Measurements from ENCODE around the gene WNT4. TPM values are rescaled to one million over a fixed set of nuclear protein-coding genes. Genes with fewer than 3 reads are reported as not detected.
A peak's percentile ranks its signal among the peaks of the same experiment; 100 is the strongest.

WNT4 gene
- total RNA-seq, 1 donor: under 0.01 TPM

DNA sequence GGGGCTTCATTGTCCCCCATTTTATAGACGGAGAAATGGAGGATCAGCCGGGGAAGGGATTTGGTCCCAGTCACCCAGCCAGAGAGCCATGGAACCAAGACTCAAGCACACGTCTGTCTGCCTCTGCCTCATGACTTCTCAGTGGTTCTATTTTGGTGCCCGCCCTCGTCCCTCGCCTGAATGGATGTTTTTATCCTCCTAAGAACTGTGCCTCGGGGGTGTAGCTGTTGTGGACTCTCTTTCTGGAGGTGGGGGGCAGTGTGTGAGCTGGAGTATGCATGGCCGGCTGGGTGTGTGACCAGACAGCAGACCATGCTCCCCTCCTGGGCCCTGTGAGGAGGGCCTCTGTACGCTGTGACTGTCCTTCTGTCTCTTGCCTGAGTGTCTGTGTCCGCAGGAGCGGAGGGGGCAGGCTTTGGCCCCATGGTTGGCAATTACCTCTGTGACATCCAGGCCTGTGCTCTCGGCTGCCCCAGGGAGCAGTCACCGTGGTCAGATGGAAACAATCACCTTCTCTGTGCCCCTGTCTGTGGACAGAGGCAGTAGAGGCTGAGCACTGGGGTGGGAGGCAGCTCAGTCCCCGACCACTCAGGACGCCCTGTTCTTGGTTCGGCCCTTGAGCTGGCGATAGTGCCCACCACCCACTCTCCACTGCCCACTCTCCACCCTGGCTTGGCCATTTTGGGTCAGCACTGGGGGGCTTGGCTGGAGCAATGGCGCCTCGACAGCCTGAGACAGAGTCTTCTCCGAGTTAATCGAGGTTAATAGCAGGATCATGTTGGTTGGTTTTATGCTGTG is 20.4 kb downstream of the WNT4 start:
- H3K9me3 ChIP-seq (ENCODE audit: low read depth, low read length): no peaks in the 10 kb centered on the region
- no peaks in the 10 kb centered on the region for H3K27me3 ChIP-seq (ENCODE audit: insufficient read depth, low read length)
- H3K4me3 ChIP-seq (ENCODE audit: insufficient read depth, low read length): no peak overlapping the region
- DNase-seq (ENCODE audit: insufficient read length, low spot score, missing footprints): peak; percentile 75
- TF ChIP-seq, protein P1, sequence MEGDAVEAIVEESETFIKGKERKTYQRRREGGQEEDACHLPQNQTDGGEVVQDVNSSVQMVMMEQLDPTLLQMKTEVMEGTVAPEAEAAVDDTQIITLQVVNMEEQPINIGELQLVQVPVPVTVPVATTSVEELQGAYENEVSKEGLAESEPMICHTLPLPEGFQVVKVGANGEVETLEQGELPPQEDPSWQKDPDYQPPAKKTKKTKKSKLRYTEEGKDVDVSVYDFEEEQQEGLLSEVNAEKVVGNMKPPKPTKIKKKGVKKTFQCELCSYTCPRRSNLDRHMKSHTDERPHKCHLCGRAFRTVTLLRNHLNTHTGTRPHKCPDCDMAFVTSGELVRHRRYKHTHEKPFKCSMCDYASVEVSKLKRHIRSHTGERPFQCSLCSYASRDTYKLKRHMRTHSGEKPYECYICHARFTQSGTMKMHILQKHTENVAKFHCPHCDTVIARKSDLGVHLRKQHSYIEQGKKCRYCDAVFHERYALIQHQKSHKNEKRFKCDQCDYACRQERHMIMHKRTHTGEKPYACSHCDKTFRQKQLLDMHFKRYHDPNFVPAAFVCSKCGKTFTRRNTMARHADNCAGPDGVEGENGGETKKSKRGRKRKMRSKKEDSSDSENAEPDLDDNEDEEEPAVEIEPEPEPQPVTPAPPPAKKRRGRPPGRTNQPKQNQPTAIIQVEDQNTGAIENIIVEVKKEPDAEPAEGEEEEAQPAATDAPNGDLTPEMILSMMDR (IDR thresholded peaks at IDR 0.05; ENCODE audit: extremely low read depth, low read depth, low read length): no peak
- H3K4me1 ChIP-seq (ENCODE audit: insufficient read depth, low read length): peaks cover 8% of the 10 kb centered on the region
- no peak overlapping the region for H3K4me2 ChIP-seq (ENCODE audit: insufficient read depth, low read length)
- H3K27ac ChIP-seq (ENCODE audit: low read depth, low read length): no peak overlapping the region
- peaks cover 52% of the 10 kb centered on the region for H4K20me1 ChIP-seq (ENCODE audit: insufficient read depth, low read length)
- peaks cover 9% of the 10 kb centered on the region for H3K36me3 ChIP-seq (ENCODE audit: insufficient read depth, low read length)
- no peak overlapping the region for H2AFZ ChIP-seq (ENCODE audit: low read length)
- no peaks in the 10 kb centered on the region for H3K79me2 ChIP-seq (ENCODE audit: insufficient read depth, low read length)

DNA sequence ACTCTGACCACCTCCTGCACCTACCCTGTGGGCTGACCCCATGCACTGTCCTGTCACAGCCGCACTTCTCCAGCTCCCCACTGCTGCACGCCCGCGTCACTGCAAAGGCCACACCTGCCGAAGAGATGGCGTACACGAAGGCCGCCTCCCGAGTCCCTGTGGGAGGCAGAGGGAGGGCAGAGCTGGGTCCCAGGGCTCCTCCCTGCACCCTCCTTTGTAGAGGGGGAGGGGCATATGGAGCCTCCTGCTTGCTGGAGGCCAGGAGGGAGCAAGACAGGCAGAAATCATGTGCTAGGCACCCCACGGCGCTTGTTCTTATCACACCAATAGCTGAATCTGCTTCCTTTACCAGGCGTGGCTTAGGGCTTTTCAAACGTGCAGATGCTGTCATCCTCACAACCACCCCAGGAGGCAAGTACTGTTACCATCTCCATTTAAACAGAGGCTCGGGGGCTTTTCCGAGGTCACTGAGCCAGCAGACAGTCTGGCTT is 21.4 kb downstream of the WNT4 start:
- no peak overlapping the region for H3K4me3 ChIP-seq (ENCODE audit: insufficient read depth, low read length)
- H3K27ac ChIP-seq (ENCODE audit: low read depth, low read length): no peak overlapping the region
- H3K27me3 ChIP-seq (ENCODE audit: insufficient read depth, low read length): no peaks in the 10 kb centered on the region
- peaks cover 60% of the 10 kb centered on the region for H4K20me1 ChIP-seq (ENCODE audit: insufficient read depth, low read length)
- no peak overlapping the region for H3K4me2 ChIP-seq (ENCODE audit: insufficient read depth, low read length)
- TF ChIP-seq, protein P1 (IDR thresholded peaks at IDR 0.05; ENCODE audit: extremely low read depth, low read depth, low read length): no peak
- DNase-seq (ENCODE audit: insufficient read length, low spot score, missing footprints): peak; percentile 89
- peaks cover 13% of the 10 kb centered on the region for H3K36me3 ChIP-seq (ENCODE audit: insufficient read depth, low read length)
- peaks cover 4% of the 10 kb centered on the region for H3K79me2 ChIP-seq (ENCODE audit: insufficient read depth, low read length)
- H3K4me1 ChIP-seq (ENCODE audit: insufficient read depth, low read length): peaks cover 8% of the 10 kb centered on the region
- H3K9me3 ChIP-seq (ENCODE audit: low read depth, low read length): no peaks in the 10 kb centered on the region
- H2AFZ ChIP-seq (ENCODE audit: low read length): no peak overlapping the region

DNA sequence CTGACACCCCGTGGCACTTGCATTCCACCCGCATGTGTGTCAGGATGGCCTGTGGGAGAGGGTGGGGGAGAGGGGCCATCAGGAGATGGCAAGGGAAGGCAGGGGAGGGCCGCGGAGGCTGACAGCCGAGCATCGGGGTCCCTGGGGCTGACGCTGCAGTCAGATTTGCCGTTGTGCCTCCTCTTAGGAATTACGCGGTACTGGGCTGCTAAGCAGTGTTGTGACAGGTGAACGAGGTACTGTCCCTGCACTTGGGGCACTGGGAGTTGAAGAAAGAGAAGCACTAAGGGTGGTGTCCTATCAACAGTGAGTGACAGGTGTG is 22.5 kb downstream of the WNT4 start:
- H3K4me1 ChIP-seq (ENCODE audit: insufficient read depth, low read length): peaks cover 8% of the 10 kb centered on the region
- H3K27ac ChIP-seq (ENCODE audit: low read depth, low read length): no peak overlapping the region
- DNase-seq (ENCODE audit: insufficient read length, low spot score, missing footprints): peak; percentile 57
- no peaks in the 10 kb centered on the region for H3K27me3 ChIP-seq (ENCODE audit: insufficient read depth, low read length)
- peaks cover 70% of the 10 kb centered on the region for H4K20me1 ChIP-seq (ENCODE audit: insufficient read depth, low read length)
- no peak overlapping the region for H2AFZ ChIP-seq (ENCODE audit: low read length)
- H3K4me3 ChIP-seq (ENCODE audit: insufficient read depth, low read length): no peak overlapping the region
- H3K36me3 ChIP-seq (ENCODE audit: insufficient read depth, low read length): peaks cover 14% of the 10 kb centered on the region
- TF ChIP-seq, protein P1 (IDR thresholded peaks at IDR 0.05; ENCODE audit: extremely low read depth, low read depth, low read length): no peak
- no peaks in the 10 kb centered on the region for H3K9me3 ChIP-seq (ENCODE audit: low read depth, low read length)
- H3K4me2 ChIP-seq (ENCODE audit: insufficient read depth, low read length): no peak overlapping the region
- H3K79me2 ChIP-seq (ENCODE audit: insufficient read depth, low read length): peaks cover 15% of the 10 kb centered on the region

DNA sequence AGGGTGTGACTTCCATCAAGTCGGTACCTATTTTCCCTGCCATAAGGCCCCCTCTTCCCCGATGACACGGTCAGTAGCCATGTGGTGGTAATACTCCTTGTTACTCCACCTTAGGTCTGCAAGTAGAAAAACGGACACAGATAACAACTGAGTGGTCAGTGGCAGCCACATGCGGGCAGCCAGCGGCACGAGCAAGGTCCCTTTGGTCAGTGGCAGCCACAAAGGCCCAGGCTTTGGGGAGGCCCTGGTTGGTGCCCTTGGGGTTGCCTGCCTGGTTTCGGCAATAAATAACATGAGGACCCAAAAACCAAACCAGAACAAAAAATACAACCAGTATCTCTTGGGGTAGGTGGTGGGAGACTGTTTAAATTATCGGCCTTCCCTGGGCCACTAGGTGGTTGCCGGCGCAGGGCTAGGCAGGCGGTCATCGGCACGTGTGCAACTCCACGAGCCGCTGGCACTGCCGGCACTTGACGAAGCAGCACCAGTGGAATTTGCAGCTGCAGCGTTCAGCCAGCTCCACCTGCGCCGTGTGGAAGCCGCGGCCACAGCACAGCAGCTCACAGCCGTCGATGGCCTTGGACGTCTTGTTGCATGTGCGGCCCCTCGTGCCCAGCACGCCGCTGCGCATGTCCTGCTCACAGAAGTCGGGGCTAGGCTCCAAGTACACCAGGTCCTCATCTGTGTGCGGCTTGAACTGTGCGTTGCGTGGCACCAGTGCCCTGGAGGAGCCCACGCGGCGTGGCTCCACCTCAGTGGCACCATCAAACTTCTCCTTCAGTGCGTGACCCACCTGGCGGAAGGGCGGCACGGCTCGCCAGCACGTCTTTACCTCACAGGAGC is 23.1 kb downstream of the WNT4 start:
- peak; percentile 53 for DNase-seq (ENCODE audit: insufficient read length, low spot score, missing footprints)
- Histone ChIP-seq H3K79me2 (ENCODE audit: insufficient read depth, low read length) (peaks cover 21% of the 10 kb centered on the region), H3K9me3 (ENCODE audit: low read depth, low read length) (no peaks in the 10 kb centered on the region), H4K20me1 (ENCODE audit: insufficient read depth, low read length) (peaks cover 75% of the 10 kb centered on the region), H2AFZ (ENCODE audit: low read length) (no peak overlapping the region), H3K4me3 (ENCODE audit: insufficient read depth, low read length) (no peak overlapping the region), H3K36me3 (ENCODE audit: insufficient read depth, low read length) (peaks cover 20% of the 10 kb centered on the region), H3K27ac (ENCODE audit: low read depth, low read length) (no peak overlapping the region), H3K27me3 (ENCODE audit: insufficient read depth, low read length) (no peaks in the 10 kb centered on the region), H3K4me1 (ENCODE audit: insufficient read depth, low read length) (peaks cover 11% of the 10 kb centered on the region), H3K4me2 (ENCODE audit: insufficient read depth, low read length) (no peak overlapping the region)
- TF ChIP-seq, protein P1 (IDR thresholded peaks at IDR 0.05; ENCODE audit: extremely low read depth, low read depth, low read length): no peak

All from osteoblast (primary cell).